Common myeloid progenitor, CD34-positive (primary cell): ENCODE data around the gene GNGT2.
A peak's percentile ranks its signal among the peaks of the same experiment; 100 is the strongest.

Experiments used
- CTCF ChIA-PET: fragments of 350-600 bp; sonication (Branson Sonifier 250); formaldehyde crosslinking; loops from one replicate; lab custom pipeline; 2021; ENCODE audit warnings: antibody characterized with exemption; lab: Charles Lee
- POLR2A ChIA-PET: fragments of 350-600 bp; sonication (Branson Sonifier 250); formaldehyde crosslinking; loops from one replicate; lab custom pipeline; 2021; ENCODE audit warnings: antibody characterized with exemption; lab: Charles Lee
- DNase-seq, 3 donors: peaks; one replicate each; pipeline versions ENCODE4 v3.0.0 to v3.0.0-alpha.2; 2013
- H3K27ac ChIP-seq, 2 experiments: 1 replicate in 1 of 2; 2 replicates in 1 of 2; pipeline ENCODE4 v1.7.0; 2013; ENCODE audit warnings: inconsistent platforms in 2 of 2, low read length in 2 of 2, mild to moderate bottlenecking in 2 of 2, low read depth in 1 of 2, moderate library complexity in 1 of 2; ENCODE audit not compliant: severe bottlenecking in 2 of 2, insufficient read depth in 1 of 2, poor library complexity in 1 of 2
- H3K27me3 ChIP-seq, 5 experiments: replicated peaks in 2 of 5; 1 replicate in 3 of 5; 2 replicates in 2 of 5; pipeline versions ENCODE4 v1.6.1 to v1.7.0; 2013; ENCODE audit warnings: low read length in 4 of 5, mild to moderate bottlenecking in 2 of 5, moderate library complexity in 2 of 5, inconsistent platforms in 1 of 5; ENCODE audit not compliant: insufficient read depth in 5 of 5, control insufficient read depth in 4 of 5
- H3K36me3 ChIP-seq, 4 experiments: 1 replicate in 2 of 4; 2 replicates in 2 of 4; pipeline versions ENCODE4 v1.6.1 to v1.7.0; 2013; ENCODE audit warnings: low read length in 3 of 4, control low read depth in 1 of 4, mild to moderate bottlenecking in 1 of 4; ENCODE audit not compliant: control insufficient read depth in 4 of 4, insufficient read depth in 4 of 4
- H3K4me1 ChIP-seq, 4 experiments: 1 replicate in 3 of 4; 2 replicates in 1 of 4; pipeline versions ENCODE4 v1.6.1 to v1.7.1; 2013; ENCODE audit warnings: low read length in 3 of 4, mild to moderate bottlenecking in 3 of 4, control low read depth in 1 of 4, inconsistent platforms in 1 of 4, moderate library complexity in 1 of 4; ENCODE audit not compliant: control insufficient read depth in 4 of 4, insufficient read depth in 4 of 4; ENCODE audit errors: control extremely low read depth in 1 of 4
- H3K4me3 ChIP-seq, 7 experiments: 1 replicate in 4 of 7; 2 replicates in 3 of 7; pipeline versions ENCODE4 v1.5.1 to v1.7.0; 2013; ENCODE audit warnings: mild to moderate bottlenecking in 7 of 7, low read length in 6 of 7, moderate library complexity in 6 of 7, inconsistent platforms in 2 of 7, low read depth in 2 of 7, control low read depth in 1 of 7; ENCODE audit not compliant: insufficient read depth in 4 of 7, control insufficient read depth in 1 of 7; ENCODE audit errors: extremely low read depth in 1 of 7
- H3K9me3 ChIP-seq, 5 experiments: 1 replicate in 4 of 5; 2 replicates in 1 of 5; pipeline versions ENCODE4 v1.6.1 to v1.7.1; 2013; ENCODE audit warnings: low read length in 4 of 5, mild to moderate bottlenecking in 2 of 5, inconsistent platforms in 1 of 5, low read depth in 1 of 5, moderate library complexity in 1 of 5; ENCODE audit not compliant: control insufficient read depth in 4 of 5, insufficient read depth in 2 of 5; ENCODE audit errors: control extremely low read depth in 1 of 5
- WGBS: methylation state at CpG from one replicate; pipeline ENCODE4 v1.1.5; 2013; ENCODE audit not compliant: insufficient coverage; 5-methylcytosine and 5-hydroxymethylcytosine counted together

GNGT2 gene

GRCh38 chr17:49240619-49241018 lies 30.2 kb upstream of the GNGT2 start:
- ChIA-PET POLR2A (no interaction called here), CTCF (interaction anchor here (1.1 to 2.7 kb wide), 2 partner anchors 11 to 35 kb away, joined by 3 to 11 read pairs; partner anchors contain the start of gene PHOSPHO1)
- no peak for DNase-seq
- H3K4me1 ChIP-seq = peaks cover 0 to under 1% (median 0%) of the 10 kb centered on the region in 4 experiments
- no peaks in the 10 kb centered on the region for H3K36me3 ChIP-seq
- H3K9me3 ChIP-seq = no peaks in the 10 kb centered on the region
- H3K27me3 ChIP-seq = peaks cover 0 to 1% (median 0%) of the 10 kb centered on the region in 5 experiments
- H3K27ac ChIP-seq = no peak overlapping the region
- no CpG with 5 or more reads among the region's 1 CpG for WGBS
- H3K4me3 ChIP-seq = no peak overlapping the region

DNA sequence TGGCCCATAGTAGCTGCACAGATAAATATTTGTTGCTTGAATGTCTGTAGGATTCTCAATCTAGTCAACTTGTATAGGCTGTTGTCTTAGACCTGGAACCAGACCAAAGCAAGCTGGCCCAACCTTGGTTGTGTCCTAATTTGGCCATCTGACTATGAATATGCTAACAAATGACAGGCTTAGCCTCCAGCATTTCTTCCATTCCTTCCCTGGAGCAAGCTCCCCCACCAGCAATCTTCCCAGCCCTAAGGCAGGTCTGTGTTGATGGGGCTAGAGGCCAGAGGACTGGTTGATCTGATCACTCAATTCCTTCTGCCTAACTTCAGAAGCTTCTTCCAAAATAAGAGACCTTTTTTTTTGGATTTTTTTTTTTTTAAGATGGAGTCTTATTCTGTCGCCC lies 29.6 kb upstream of the GNGT2 start:
- WGBS = no CpG with 5 or more reads among the region's 1 CpG
- no peak for DNase-seq
- peaks cover 0 to 1% (median 0%) of the 10 kb centered on the region in 5 experiments for H3K27me3 ChIP-seq
- no peaks in the 10 kb centered on the region for H3K9me3 ChIP-seq
- H3K4me3 ChIP-seq = no peak overlapping the region
- H3K36me3 ChIP-seq = no peaks in the 10 kb centered on the region
- no peak overlapping the region for H3K27ac ChIP-seq
- CTCF ChIA-PET = interaction anchor here (1.1 to 2.7 kb wide), 3 partner anchors 11 to 36 kb away, joined by 3 to 11 read pairs (median 3); partner anchors contain the start of gene PHOSPHO1
- peaks cover 0 to 4% (median 0%) of the 10 kb centered on the region in 4 experiments for H3K4me1 ChIP-seq
- POLR2A ChIA-PET = no interaction called here

DNA sequence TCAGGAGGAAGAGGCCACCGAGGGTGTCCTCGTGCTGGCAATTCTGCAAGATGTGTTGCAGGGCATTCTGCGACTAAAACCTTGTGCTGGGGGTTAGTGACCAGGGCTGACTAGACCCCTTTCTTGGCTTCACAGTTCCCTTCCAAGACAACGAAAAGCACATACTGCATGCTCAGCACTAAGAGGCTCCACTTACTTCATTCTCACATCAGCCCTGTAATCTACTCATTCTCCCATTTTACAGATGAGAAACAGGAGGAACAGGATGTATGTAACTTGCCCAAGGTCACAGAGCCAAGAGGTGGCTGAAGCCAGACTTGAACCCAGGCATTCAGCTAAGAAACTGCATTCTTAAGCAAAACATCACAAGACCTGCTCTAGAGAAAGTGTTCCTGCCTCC lies 25.5 kb upstream of the GNGT2 start:
- Histone ChIP-seq H3K27ac (no peak overlapping the region), H3K4me3 (no peak overlapping the region), H3K9me3 (no peaks in the 10 kb centered on the region), H3K27me3 (peaks cover 0 to 17% (median 3%) of the 10 kb centered on the region in 5 experiments), H3K4me1 (peaks cover 0 to 10% (median 5%) of the 10 kb centered on the region in 4 experiments), H3K36me3 (no peaks in the 10 kb centered on the region)
- WGBS = 92% methylated on average over 2 of the region's 4 CpGs
- DNase-seq = no peak
- ChIA-PET CTCF (interaction anchor here (0.6 to 2.0 kb wide), 4 partner anchors 9 to 24 kb away, joined by 3 to 13 read pairs (median 4); no protein-coding TSS in a partner anchor), POLR2A (no interaction called here)

DNA sequence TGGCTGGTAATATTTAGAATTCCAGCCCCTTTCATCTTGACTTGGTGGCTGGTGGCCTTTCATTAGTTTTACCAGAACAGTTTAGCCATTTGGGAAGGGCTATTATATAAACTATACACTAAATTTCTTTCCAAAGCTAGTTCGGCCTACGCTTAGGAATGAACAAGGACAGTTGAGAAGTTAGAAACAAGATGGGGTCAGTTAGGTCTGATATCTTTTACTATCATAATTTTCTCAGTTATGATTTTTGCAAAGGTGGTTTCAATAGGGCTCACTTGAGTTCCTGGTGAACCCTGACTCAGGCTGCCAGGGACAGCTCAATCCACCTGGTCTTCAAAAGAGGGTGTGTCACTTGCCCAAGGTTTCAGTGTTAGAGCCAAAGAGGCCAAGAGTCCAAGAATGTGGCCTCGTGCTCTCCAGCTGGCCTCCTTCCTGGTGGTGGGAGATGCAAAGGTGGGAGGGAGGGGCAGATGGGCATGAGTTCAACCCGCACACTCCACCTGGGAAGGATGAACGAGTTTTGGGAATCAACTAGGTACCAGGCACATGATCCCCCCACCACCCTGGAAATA lies 24.2 kb upstream of the GNGT2 start:
- no peak for DNase-seq
- peaks cover 0 to 29% (median 5%) of the 10 kb centered on the region in 5 experiments for H3K27me3 ChIP-seq
- no peaks in the 10 kb centered on the region for H3K36me3 ChIP-seq
- H3K4me3 ChIP-seq = no peak overlapping the region
- WGBS = 100% methylated on average over 2 of the region's 5 CpGs
- H3K9me3 ChIP-seq = no peaks in the 10 kb centered on the region
- CTCF ChIA-PET = interaction anchor here (1.2 kb wide), 1 partner anchor 26 kb away, joined by 3 read pairs; no protein-coding TSS in a partner anchor
- H3K27ac ChIP-seq = no peak overlapping the region
- H3K4me1 ChIP-seq = peaks cover 0 to 19% (median 15%) of the 10 kb centered on the region in 4 experiments
- POLR2A ChIA-PET = no interaction called here

DNA sequence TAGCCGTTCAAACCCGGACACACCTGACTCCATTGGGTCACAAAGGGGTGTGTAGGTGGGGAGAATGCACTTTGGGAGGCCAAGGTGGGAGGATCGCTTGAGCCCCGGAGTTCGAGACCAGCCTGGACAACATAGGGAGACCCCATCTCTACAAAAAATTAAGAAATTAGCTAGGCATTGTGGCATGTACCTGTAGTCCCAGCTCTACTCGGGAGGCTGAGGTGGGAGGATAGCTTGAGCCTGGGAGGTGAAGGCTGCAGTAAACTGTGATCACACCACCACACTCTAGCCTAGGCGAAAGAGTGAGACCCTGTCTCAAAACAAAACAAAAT lies 21.2 kb upstream of the GNGT2 start:
- ChIA-PET POLR2A (no interaction called here), CTCF (interaction anchor here (1.0 to 1.2 kb wide), 3 partner anchors 39 to 61 kb away, joined by 3 to 4 read pairs (median 3); no protein-coding TSS in a partner anchor)
- Histone ChIP-seq H3K4me1 (peaks cover 0 to 19% (median 15%) of the 10 kb centered on the region in 4 experiments), H3K36me3 (no peaks in the 10 kb centered on the region), H3K27ac (no peak overlapping the region), H3K9me3 (no peaks in the 10 kb centered on the region), H3K27me3 (peaks cover 0 to 53% (median 9%) of the 10 kb centered on the region in 5 experiments), H3K4me3 (peak overlapping the region in 1 of 7 experiments; percentile 63)
- no peak for DNase-seq
- 92% methylated on average over 4 of the region's 7 CpGs for WGBS

DNA sequence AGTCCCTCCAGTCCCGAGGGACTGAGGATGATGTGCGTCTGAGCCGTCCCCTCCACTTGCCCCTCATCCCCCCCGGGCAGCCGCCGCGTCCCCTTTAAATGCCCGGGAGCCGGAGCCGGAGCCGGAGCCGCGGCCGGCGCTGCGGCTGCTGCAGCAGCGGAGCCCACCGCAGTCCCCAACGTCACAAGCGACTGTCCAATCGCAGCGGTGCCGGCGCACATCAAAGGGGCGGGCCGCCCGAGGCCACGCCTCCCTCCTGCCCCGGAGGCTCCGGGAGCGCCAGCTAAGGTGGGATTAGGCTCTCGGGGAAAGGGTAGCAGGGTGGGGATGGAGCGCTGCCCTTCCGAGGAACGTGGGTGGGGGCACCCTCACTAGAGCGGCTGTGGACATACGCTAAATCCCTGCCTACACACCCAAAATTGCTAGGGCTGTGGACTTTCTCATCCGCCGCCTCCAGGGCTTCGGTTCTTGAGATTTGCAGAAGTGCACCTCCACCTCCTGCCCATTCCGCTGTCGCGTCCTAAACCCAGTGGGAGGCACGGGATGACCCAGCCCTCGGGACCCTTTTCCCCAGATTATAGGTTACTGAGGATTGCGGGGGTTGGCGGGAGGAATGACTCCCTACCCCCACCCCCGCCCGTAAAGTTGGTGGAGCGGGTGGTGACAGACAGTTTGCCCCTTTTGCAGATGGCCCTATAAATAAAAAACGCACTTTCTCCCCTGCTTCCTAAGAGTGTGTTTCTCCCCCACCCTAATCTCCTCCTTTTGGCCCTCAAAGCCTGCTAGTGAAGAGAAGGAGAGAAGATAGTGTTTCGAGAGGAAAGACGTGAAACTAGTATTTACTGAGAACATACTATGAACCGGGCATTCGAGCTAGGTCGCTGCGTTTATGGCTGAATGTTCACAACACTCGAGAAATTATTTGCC lies 20.5 kb upstream of the GNGT2 start, which contains the start of gene PHOSPHO1:
Gene PHOSPHO1 (minus strand): TSS at position 152 of the 927 bp plus-strand sequence. CDS start 4,096 bp downstream, outside the sequence.
- Histone ChIP-seq H3K27me3 (peaks cover 0 to 60% (median 9%) of the 10 kb centered on the region in 5 experiments), H3K4me3 (peak within 1 kb of the TSS in 6 of 7 experiments; percentile 63 to 76 (median 68)), H3K9me3 (no peaks in the 10 kb centered on the region), H3K36me3 (no peaks in the 10 kb centered on the region), H3K4me1 (peaks cover 0 to 19% (median 15%) of the 10 kb centered on the region in 4 experiments), H3K27ac (no peak within 1 kb of the TSS)
- under 1% methylated on average over 31 of the region's 58 CpGs for WGBS
- ChIA-PET POLR2A (interaction anchor here (0.5 kb wide), 1 partner anchor 590 kb away, joined by 3 read pairs; no protein-coding TSS in a partner anchor), CTCF (interaction anchor here (1.0 to 7.2 kb wide), 6 partner anchors 10 to 62 kb away, joined by 3 to 90 read pairs (median 4); no protein-coding TSS in a partner anchor)
- peak; percentile 84 to 91 (median 90) for DNase-seq
